HepG2 (cell line): ENCODE data around the gene RERE. TPM values are rescaled to one million over a fixed set of nuclear protein-coding genes. Genes with fewer than 3 reads are reported as not detected.

Source experiments
- ARID3A ChIP-seq: IDR thresholded peaks from 2 replicates; pipeline ENCODE4 v1.6.1; 2012; ENCODE audit warnings: low read depth, low read length, improper control_type of control experiment
- CBFB ChIP-seq: sonication (generic); formaldehyde crosslinking; IDR thresholded peaks from 2 replicates; pipeline ENCODE4 v1.4.0; 2020; ENCODE audit warnings: missing genetic modification reagents
- CHCHD3 ChIP-seq: sonication (generic); formaldehyde crosslinking; IDR thresholded peaks from 2 replicates; pipeline ENCODE4 v1.8.0; 2022; ENCODE audit warnings: mild to moderate bottlenecking, missing genetic modification reagents, moderate library complexity
- FOSL2 ChIP-seq: sonication (generic); formaldehyde crosslinking; IDR thresholded peaks from 2 replicates; pipeline ENCODE4 v1.4.0; 2020; ENCODE audit warnings: missing genetic modification reagents
- FOXK1 ChIP-seq: sonication (generic); formaldehyde crosslinking; IDR thresholded peaks from 2 replicates; pipeline ENCODE4 v1.4.0; 2020; ENCODE audit warnings: low read depth, missing genetic modification reagents, borderline replicate concordance
- KDM6A ChIP-seq: IDR thresholded peaks from 2 replicates; pipeline ENCODE4 v1.6.1; 2016; ENCODE audit warnings: low read depth
- MZF1 ChIP-seq: sonication (generic); formaldehyde crosslinking; IDR thresholded peaks from 2 replicates; pipeline ENCODE4 v1.8.1; 2023; ENCODE audit warnings: mild to moderate bottlenecking, missing genetic modification reagents, borderline replicate concordance
- PITX1 ChIP-seq: sonication (generic); formaldehyde crosslinking; IDR thresholded peaks from 2 replicates; pipeline ENCODE4 v1.5.1; 2020; ENCODE audit warnings: mild to moderate bottlenecking, missing genetic modification reagents
- POGK ChIP-seq: sonication (generic); formaldehyde crosslinking; conservative IDR thresholded peaks from 2 replicates; pipeline ENCODE4 v1.8.0; 2022; ENCODE audit warnings: mild to moderate bottlenecking, moderate library complexity, missing genetic modification reagents
- SALL1 ChIP-seq: sonication (generic); formaldehyde crosslinking; IDR thresholded peaks from 2 replicates; pipeline ENCODE4 v1.8.0; 2022; ENCODE audit warnings: mild to moderate bottlenecking, missing genetic modification reagents
- SIN3A ChIP-seq: IDR thresholded peaks from 2 replicates; pipeline ENCODE4 v1.6.1; 2011; ENCODE audit warnings: low read depth, mild to moderate bottlenecking, control low read depth, low read length, borderline replicate concordance
- SRSF1 ChIP-seq: fragments of 200-400 bp; formaldehyde crosslinking; optimal IDR thresholded peaks from 2 replicates; pipeline ENCODE3; 2017; ENCODE audit warnings: mild to moderate bottlenecking, low read depth, low read length, moderate library complexity
- YEATS4 ChIP-seq: sonication (generic); formaldehyde crosslinking; IDR thresholded peaks from 2 replicates; pipeline ENCODE4 v1.4.0; 2020; ENCODE audit warnings: missing genetic modification reagents, borderline replicate concordance
- ZKSCAN1 ChIP-seq: fragments of 150-350 bp; IDR thresholded peaks from 2 replicates; pipeline ENCODE4 v1.6.1; 2014; ENCODE audit warnings: low read length
- ZNF564 ChIP-seq: sonication (generic); formaldehyde crosslinking; IDR thresholded peaks from 2 replicates; pipeline ENCODE4 v1.8.1; 2023; ENCODE audit warnings: mild to moderate bottlenecking, missing genetic modification reagents
- ZNF597 ChIP-seq: sonication (generic); formaldehyde crosslinking; IDR thresholded peaks from 2 replicates; pipeline ENCODE4 v1.5.0; 2020; ENCODE audit warnings: missing genetic modification reagents
- ZNF704 ChIP-seq: sonication (generic); formaldehyde crosslinking; IDR thresholded peaks from 2 replicates; pipeline ENCODE4 v1.8.1; 2023; ENCODE audit warnings: mild to moderate bottlenecking, inconsistent platforms, moderate library complexity, missing genetic modification reagents, borderline replicate concordance
- ZNF737 ChIP-seq: sonication (generic); formaldehyde crosslinking; IDR thresholded peaks from 2 replicates; pipeline ENCODE4 v1.5.0; 2020; ENCODE audit warnings: missing genetic modification reagents, mild to moderate bottlenecking, borderline replicate concordance
- ZNF768 ChIP-seq: sonication (generic); formaldehyde crosslinking; IDR thresholded peaks from 2 replicates; pipeline ENCODE4 v1.4.0; 2020; ENCODE audit warnings: missing genetic modification reagents
- ZSCAN9 ChIP-seq: IDR thresholded peaks from 2 replicates; pipeline ENCODE4 v1.6.1; 2016; ENCODE audit warnings: borderline replicate concordance
- polyA plus RNA-seq, 8 experiments: library from polyadenylated mRNA; depleted of rRNA in 3 of 8; stranded (reverse) in 7 of 8; unstranded in 1 of 8; fragments of >200 nt; fragmentation: Illumina TruSeq in 4 of 8; extraction: Trizol in 4 of 8; gene quantifications; 2 replicates each; pipeline versions ENCODE4 v1.2.1 to v1.2.3, GENCODE V29; 2011 to 2016; ENCODE audit warnings: low read depth in 4 of 8, missing spikeins in 1 of 8, mixed read lengths in 1 of 8; ENCODE audit not compliant: insufficient read depth in 1 of 8
- total RNA-seq, 5 experiments: library from RNA; depleted of rRNA; stranded (reverse); fragments of >200 nt; fragmentation: Illumina TruSeq; extraction: Trizol; gene quantifications; 2 replicates each; pipeline ENCODE4 v1.2.3, GENCODE V29; 2016; ENCODE audit warnings: low read depth in 1 of 5
- TF ChIP-seq, protein P1 (sequence below): sonication (generic); formaldehyde crosslinking; IDR thresholded peaks from 2 replicates; pipeline ENCODE4 v1.4.0; 2020; ENCODE audit warnings: missing genetic modification reagents

RERE gene
- total and polyA plus RNA-seq, 2 of the 13 experiments (the other 11 are each of a cell fraction or from before 2014, with no cell fraction given) = 18.3 to 21.9 TPM

- TF ChIP-seq POGK (CRISPR knock-in tag) = no peak
- no peak for TF ChIP-seq MZF1 (CRISPR knock-in tag)
- peak; percentile 47 for TF ChIP-seq FOSL2
- TF ChIP-seq PITX1 (CRISPR knock-in tag) = peak; percentile 51; the same call in 1 of the 2 replicates
- TF ChIP-seq ZNF768 (CRISPR knock-in tag) = no peak
- TF ChIP-seq FOXK1 = peak; percentile 82
- peak; percentile 63 for TF ChIP-seq KDM6A (CRISPR knock-in tag)
- TF ChIP-seq YEATS4 (CRISPR knock-in tag) = peak; percentile 41; the same call in 1 of the 2 replicates
- TF ChIP-seq ZSCAN9 (CRISPR knock-in tag) = peak; percentile 74
- TF ChIP-seq ZNF597 (CRISPR knock-in tag) = no peak
- no peak for TF ChIP-seq ZNF704
- TF ChIP-seq, protein P1, sequence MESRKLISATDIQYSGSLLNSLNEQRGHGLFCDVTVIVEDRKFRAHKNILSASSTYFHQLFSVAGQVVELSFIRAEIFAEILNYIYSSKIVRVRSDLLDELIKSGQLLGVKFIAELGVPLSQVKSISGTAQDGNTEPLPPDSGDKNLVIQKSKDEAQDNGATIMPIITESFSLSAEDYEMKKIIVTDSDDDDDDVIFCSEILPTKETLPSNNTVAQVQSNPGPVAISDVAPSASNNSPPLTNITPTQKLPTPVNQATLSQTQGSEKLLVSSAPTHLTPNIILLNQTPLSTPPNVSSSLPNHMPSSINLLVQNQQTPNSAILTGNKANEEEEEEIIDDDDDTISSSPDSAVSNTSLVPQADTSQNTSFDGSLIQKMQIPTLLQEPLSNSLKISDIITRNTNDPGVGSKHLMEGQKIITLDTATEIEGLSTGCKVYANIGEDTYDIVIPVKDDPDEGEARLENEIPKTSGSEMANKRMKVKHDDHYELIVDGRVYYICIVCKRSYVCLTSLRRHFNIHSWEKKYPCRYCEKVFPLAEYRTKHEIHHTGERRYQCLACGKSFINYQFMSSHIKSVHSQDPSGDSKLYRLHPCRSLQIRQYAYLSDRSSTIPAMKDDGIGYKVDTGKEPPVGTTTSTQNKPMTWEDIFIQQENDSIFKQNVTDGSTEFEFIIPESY (CRISPR knock-in tag) = peak; percentile 84
- TF ChIP-seq CBFB (CRISPR knock-in tag) = no peak
- no peak for TF ChIP-seq SRSF1
- peak; percentile 79 for TF ChIP-seq ZKSCAN1
- TF ChIP-seq ZNF737 (CRISPR knock-in tag) = no peak
- peak; percentile 73; the same call in 1 of the 2 replicates for TF ChIP-seq SALL1
- no peak for TF ChIP-seq CHCHD3 (CRISPR knock-in tag)
- TF ChIP-seq SIN3A = 0 out of 2 replicates have a peak, but pooled peaks have one; percentile 39
- no peak; the same call in none of the 2 replicates for TF ChIP-seq ARID3A
- no peak for TF ChIP-seq ZNF564 (CRISPR knock-in tag)
Measured at GRCh38 chr1:8643542-8644536, 173.6 kb downstream of the RERE start (continued).
